OCI-LY7 (cell line): ENCODE results near the gene PLXNB1. TPM values are rescaled to one million over a fixed set of nuclear protein-coding genes. Genes with fewer than 3 reads are reported as not detected.

Source experiments
- BruUV-seq: library from RNA; stranded (reverse); fragments of 400-500 nt; replicated peaks from 2 replicates; lab custom pipeline; 2021; lab: Mats Ljungman, UMichigan
- CTCF ChIA-PET: fragments of 300-600 bp; sonication (Branson Sonifier 250); formaldehyde crosslinking; loops from one replicate; lab custom pipeline; 2022; ENCODE audit warnings: antibody characterized with exemption; ENCODE audit not compliant: unreplicated experiment; lab: Charles Lee
- POLR2A ChIA-PET: fragments of 300-600 bp; sonication (Branson Sonifier 250); formaldehyde crosslinking; loops from one replicate; lab custom pipeline; 2022; ENCODE audit warnings: antibody characterized with exemption; lab: Charles Lee
- DNase-seq: peaks from one replicate; pipeline ENCODE4 v3.0.0-alpha.2; 2015; ENCODE audit warnings: low spot score
- H2AFZ ChIP-seq: fragments of 200-600 bp; sonication (generic), shearing (Covaris generic); 2 replicates; pipeline ENCODE4 v1.6.1; 2014; ENCODE audit warnings: mild to moderate bottlenecking, antibody characterized with exemption, low read length, moderate library complexity
- H3K27ac ChIP-seq: fragments of 200-600 bp; sonication (generic); 2 replicates; pipeline ENCODE4 v1.5.1; 2014; ENCODE audit warnings: mixed run types, low read depth, mild to moderate bottlenecking, moderate library complexity, low read length, inconsistent platforms; ENCODE audit not compliant: poor library complexity, severe bottlenecking
- H3K36me3 ChIP-seq: fragments of 200-600 bp; sonication (generic); 2 replicates; pipeline ENCODE4 v1.6.1; 2014; ENCODE audit warnings: mild to moderate bottlenecking, antibody characterized with exemption, low read length, moderate library complexity, mixed read lengths; ENCODE audit not compliant: insufficient read depth
- H3K4me1 ChIP-seq: fragments of 200-600 bp; sonication (generic); 2 replicates; pipeline ENCODE4 v1.5.1; 2014; ENCODE audit warnings: mild to moderate bottlenecking, low read length; ENCODE audit not compliant: insufficient read depth, poor library complexity, severe bottlenecking
- H3K4me2 ChIP-seq: fragments of 200-600 bp; sonication (generic); 2 replicates; pipeline ENCODE4 v1.6.1; 2014; ENCODE audit warnings: mild to moderate bottlenecking, low read length
- H3K4me3 ChIP-seq: fragments of 200-600 bp; sonication (generic); 2 replicates; pipeline ENCODE4 v1.5.1; 2014; ENCODE audit warnings: mild to moderate bottlenecking, low read depth, low read length; ENCODE audit not compliant: poor library complexity, severe bottlenecking
- H3K79me2 ChIP-seq: fragments of 200-600 bp; sonication (generic); 2 replicates; pipeline ENCODE4 v1.6.1; 2016; ENCODE audit warnings: low read depth, mild to moderate bottlenecking, low read length, moderate library complexity, mixed read lengths; ENCODE audit not compliant: insufficient read depth
- H3K9me2 ChIP-seq: fragments of 200-600 bp; sonication (generic); 2 replicates; pipeline ENCODE4 v1.6.1; 2016; ENCODE audit warnings: mild to moderate bottlenecking, low read length, mixed read lengths; ENCODE audit not compliant: insufficient read depth
- H3K9me3 ChIP-seq: fragments of 200-600 bp; sonication (generic); 2 replicates; pipeline ENCODE4 v1.6.1; 2014; ENCODE audit warnings: mild to moderate bottlenecking, mixed run types, low read length, mixed read lengths
- H4K20me1 ChIP-seq: fragments of 200-600 bp; sonication (generic); 2 replicates; pipeline ENCODE4 v1.6.1; 2014; ENCODE audit warnings: mild to moderate bottlenecking, antibody characterized with exemption, low read length, moderate library complexity, mixed read lengths; ENCODE audit not compliant: insufficient read depth
- CTCF ChIP-seq: fragments of 200-600 bp; sonication (generic); conservative IDR thresholded peaks from 2 replicates; pipeline ENCODE4 v1.5.1; 2014; ENCODE audit warnings: mild to moderate bottlenecking, antibody characterized with exemption, low read length, moderate library complexity, mixed read lengths
- EZH2phosphoT487 ChIP-seq: fragments of 200-600 bp; sonication (generic); IDR thresholded peaks from 2 replicates; pipeline ENCODE4 v1.6.1; 2018; ENCODE audit warnings: low read depth, borderline replicate concordance, mild to moderate bottlenecking, mixed run types, antibody characterized with exemption, low read length, moderate library complexity, mixed read lengths
- intact Hi-C: fragments of 100-400 bp; cut with micrococcal nuclease; formaldehyde crosslinking; loops from one replicate; pipeline ENCODE4 v1.10.0; 2022; ENCODE audit not compliant: unreplicated experiment
- total RNA-seq, 2 experiments: library from RNA; depleted of rRNA in 1 of 2; stranded (reverse); fragments of >200 nt in 1 of 2; shearing (Covaris generic) in 1 of 2; gene quantifications; 2 replicates each; pipeline ENCODE4 v1.2.3, GENCODE V29; 2014 to 2022

Gene PLXNB1
- total RNA-seq, 2 experiments from 2014 or later = 4.4 to 6.4 TPM

GRCh38 chr3:48388966-48389365, 40.9 kb downstream of the PLXNB1 start:
- intact Hi-C loops = no loop called here

GRCh38 chr3:48387634-48388033, 42.3 kb downstream of the PLXNB1 start:
- ChIA-PET POLR2A (interaction anchor here (1.1 kb wide), 1 partner anchor 13 kb away, joined by 3 read pairs; no protein-coding TSS in a partner anchor), CTCF (no interaction called here)
- TF ChIP-seq EZH2phosphoT487 (no peak), CTCF (no peak)
- intact Hi-C loops = no loop called here
- H3K79me2 ChIP-seq = no peaks in the 10 kb centered on the region
- H3K4me1 ChIP-seq = no peaks in the 10 kb centered on the region
- H3K9me2 ChIP-seq = no peaks in the 10 kb centered on the region
- no peak for DNase-seq
- H3K36me3 ChIP-seq = no peaks in the 10 kb centered on the region
- BruUV-seq = no TSS peak
- peaks cover 11% of the 10 kb centered on the region for H3K9me3 ChIP-seq
- no peak overlapping the region for H2AFZ ChIP-seq
- H3K4me3 ChIP-seq = no peak overlapping the region
- H3K4me2 ChIP-seq = no peak overlapping the region
- H4K20me1 ChIP-seq = no peaks in the 10 kb centered on the region
- H3K27ac ChIP-seq = no peak overlapping the region

More at GRCh38 chr3:48388966-48389365, 40.9 kb downstream of the PLXNB1 start:
- no peak for TF ChIP-seq CTCF
- no peak for TF ChIP-seq EZH2phosphoT487
- Histone ChIP-seq H3K9me2 (no peaks in the 10 kb centered on the region), H3K79me2 (no peaks in the 10 kb centered on the region), H4K20me1 (no peaks in the 10 kb centered on the region), H2AFZ (no peak overlapping the region), H3K36me3 (no peaks in the 10 kb centered on the region), H3K9me3 (peaks cover 11% of the 10 kb centered on the region), H3K4me3 (no peak overlapping the region), H3K4me2 (no peak overlapping the region), H3K27ac (no peak overlapping the region), H3K4me1 (no peaks in the 10 kb centered on the region)
- ChIA-PET CTCF (no interaction called here), POLR2A (interaction anchor here (1.0 kb wide), 1 partner anchor 120 kb away, joined by 3 read pairs; no protein-coding TSS in a partner anchor)
- DNase-seq = no peak
- BruUV-seq = no TSS peak

- Histone ChIP-seq H3K4me2 (peak overlapping the region; percentile 37), H3K4me1 (peaks cover 31% of the 10 kb centered on the region), H3K79me2 (no peaks in the 10 kb centered on the region), H3K9me3 (no peaks in the 10 kb centered on the region), H3K27ac (no peak overlapping the region), H3K36me3 (no peaks in the 10 kb centered on the region), H3K9me2 (no peaks in the 10 kb centered on the region), H3K4me3 (no peak overlapping the region), H2AFZ (no peak overlapping the region; the same call in 1 of the 2 replicates), H4K20me1 (no peaks in the 10 kb centered on the region)
- BruUV-seq = no TSS peak
- TF ChIP-seq CTCF (no peak), EZH2phosphoT487 (no peak)
- ChIA-PET POLR2A (no interaction called here), CTCF (no interaction called here)
- intact Hi-C loops = no loop called here
- DNase-seq = no peak
Measured at GRCh38 chr3:48372862-48373435, 56.9 kb downstream of the PLXNB1 start.
